Liver (tissue), 9 donors: Measurements from ENCODE around the gene COX5B. TPM values are rescaled to one million over a fixed set of nuclear protein-coding genes. Genes with fewer than 3 reads are reported as not detected.

ENCODE experiments used
- DNase-seq: peaks from one replicate; pipeline ENCODE4 v3.0.0-alpha.2; 2017; ENCODE audit warnings: low spot score
- H3K27ac ChIP-seq, 2 donors: one replicate each; pipeline ENCODE4 v1.7.0; 2013; ENCODE audit warnings: inconsistent platforms in 2 of 2, low read length in 2 of 2, control low read depth in 1 of 2, low read depth in 1 of 2, mild to moderate bottlenecking in 1 of 2
- H3K27me3 ChIP-seq, 4 donors: one replicate each; pipeline versions ENCODE4 v1.6.1 to v1.7.0; 2013; ENCODE audit warnings: low read length in 3 of 4, inconsistent platforms in 1 of 4, mild to moderate bottlenecking in 1 of 4, moderate library complexity in 1 of 4; ENCODE audit not compliant: control insufficient read depth in 4 of 4, insufficient read depth in 4 of 4
- H3K36me3 ChIP-seq, 4 donors: one replicate each; pipeline versions ENCODE4 v1.6.1 to v1.7.0; 2013; ENCODE audit warnings: low read length in 3 of 4, mild to moderate bottlenecking in 3 of 4, low read depth in 1 of 4, moderate library complexity in 1 of 4; ENCODE audit not compliant: control insufficient read depth in 4 of 4, insufficient read depth in 3 of 4
- H3K4me1 ChIP-seq, 4 donors: one replicate each; pipeline versions ENCODE4 v1.6.1 to v1.7.0; 2013; ENCODE audit warnings: low read length in 3 of 4, mild to moderate bottlenecking in 3 of 4, moderate library complexity in 1 of 4; ENCODE audit not compliant: control insufficient read depth in 4 of 4, insufficient read depth in 4 of 4
- H3K4me3 ChIP-seq, 3 donors: one replicate each; pipeline versions ENCODE4 v1.6.1 to v1.7.0; 2013; ENCODE audit warnings: low read length in 3 of 3, control low read depth in 1 of 3, low read depth in 1 of 3, mild to moderate bottlenecking in 1 of 3
- H3K9ac ChIP-seq, 2 donors: one replicate each; pipeline ENCODE4 v1.7.0; 2013; ENCODE audit warnings: low read length in 2 of 2, mild to moderate bottlenecking in 2 of 2, moderate library complexity in 2 of 2, control low read depth in 1 of 2, low read depth in 1 of 2
- H3K9me3 ChIP-seq, 4 donors: one replicate each; pipeline versions ENCODE4 v1.6.1 to v1.7.0; 2013; ENCODE audit warnings: low read length in 3 of 4; ENCODE audit not compliant: control insufficient read depth in 4 of 4
- CTCF ChIP-seq: fragments of 150-350 bp; IDR thresholded peaks from 2 replicates; pipeline ENCODE4 v1.5.1; 2017; ENCODE audit warnings: improper control_type of control experiment, low read depth, low read length; ENCODE audit not compliant: missing input control
- EGR1 ChIP-seq, 2 donors: IDR thresholded peaks; 2 replicates each; pipeline ENCODE4 v1.6.1; 2016 to 2018; ENCODE audit warnings: antibody characterized with exemption in 2 of 2, low read depth in 2 of 2
- FOXA1 ChIP-seq: IDR thresholded peaks from 2 replicates; pipeline ENCODE4 v1.6.1; 2016; ENCODE audit warnings: antibody characterized with exemption
- FOXA2 ChIP-seq: IDR thresholded peaks from 2 replicates; pipeline ENCODE4 v1.6.1; 2016; ENCODE audit warnings: antibody characterized with exemption
- GABPA ChIP-seq, 2 donors: IDR thresholded peaks in 1 of 2; conservative IDR thresholded peaks in 1 of 2; 2 replicates each; pipeline ENCODE4 v1.6.1; 2016; ENCODE audit warnings: antibody characterized with exemption in 2 of 2, mild to moderate bottlenecking in 1 of 2, moderate library complexity in 1 of 2
- HNF4A ChIP-seq, 2 donors: conservative IDR thresholded peaks; 2 replicates each; pipeline ENCODE4 v1.6.1; 2016; ENCODE audit warnings: antibody characterized with exemption in 2 of 2, mild to moderate bottlenecking in 2 of 2
- HNF4G ChIP-seq: IDR thresholded peaks from 2 replicates; pipeline ENCODE4 v1.6.1; 2016; ENCODE audit warnings: antibody characterized with exemption
- JUND ChIP-seq, 2 donors: IDR thresholded peaks; 2 replicates each; pipeline ENCODE4 v1.6.1; 2016; ENCODE audit warnings: antibody characterized with exemption in 2 of 2
- NR2F2 ChIP-seq: IDR thresholded peaks from 2 replicates; pipeline ENCODE4 v1.6.1; 2016; ENCODE audit warnings: antibody characterized with exemption
- RXRA ChIP-seq, 2 donors: IDR thresholded peaks; 2 replicates each; pipeline ENCODE4 v1.6.1; 2017 to 2018; ENCODE audit warnings: antibody characterized with exemption in 2 of 2, mild to moderate bottlenecking in 1 of 2
- TAF1 ChIP-seq: conservative IDR thresholded peaks from 2 replicates; pipeline ENCODE4 v1.6.1; 2016; ENCODE audit warnings: antibody characterized with exemption, mild to moderate bottlenecking
- YY1 ChIP-seq: IDR thresholded peaks from 2 replicates; pipeline ENCODE4 v1.6.1; 2016; ENCODE audit warnings: antibody characterized with exemption, mild to moderate bottlenecking
- ZBTB33 ChIP-seq: IDR thresholded peaks from 2 replicates; pipeline ENCODE4 v1.6.1; 2016; ENCODE audit warnings: antibody characterized with exemption
- WGBS: extraction: QIAGEN DNeasy Blood & Tissue Kit; methylation state at CpG from one replicate; pipeline ENCODE4 v1.1.7; 2013; 5-methylcytosine and 5-hydroxymethylcytosine counted together
- polyA plus RNA-seq, 2 donors: library from polyadenylated mRNA; stranded (reverse) in 1 of 2; unstranded in 1 of 2; fragments of 200-250 nt in 1 of 2; fragments of >200 nt in 1 of 2; fragmentation: Nextera tagmentation in 1 of 2; extraction: Ambion mirVana in 1 of 2; gene quantifications; one replicate each; pipeline versions ENCODE4 v1.2.1 to v1.2.3, GENCODE V29; 2013 to 2015
- total RNA-seq, 2 donors: library from RNA; depleted of rRNA; stranded (reverse); fragments of >200 nt; gene quantifications; one replicate each; pipeline ENCODE4 v1.2.3, GENCODE V29; 2014
- TF ChIP-seq, protein P1 (sequence below): IDR thresholded peaks from 2 replicates; pipeline ENCODE4 v1.6.1; 2016; ENCODE audit warnings: antibody characterized with exemption
- TF ChIP-seq, protein P2 (sequence below): IDR thresholded peaks from 2 replicates; pipeline ENCODE4 v1.6.1; 2016; ENCODE audit warnings: antibody characterized with exemption, mild to moderate bottlenecking
- TF ChIP-seq, protein P3 (sequence below): IDR thresholded peaks from 2 replicates; pipeline ENCODE4 v1.6.1; 2016; ENCODE audit warnings: antibody characterized with exemption
- donor health status: healthy.
- donor health status: healthy.
- donor health status: healthy.
- donor health status: healthy.
- donor health status: healthy.

COX5B gene
- total and polyA plus RNA-seq, 4 donors: 103 to 423 (median 264) TPM

DNA sequence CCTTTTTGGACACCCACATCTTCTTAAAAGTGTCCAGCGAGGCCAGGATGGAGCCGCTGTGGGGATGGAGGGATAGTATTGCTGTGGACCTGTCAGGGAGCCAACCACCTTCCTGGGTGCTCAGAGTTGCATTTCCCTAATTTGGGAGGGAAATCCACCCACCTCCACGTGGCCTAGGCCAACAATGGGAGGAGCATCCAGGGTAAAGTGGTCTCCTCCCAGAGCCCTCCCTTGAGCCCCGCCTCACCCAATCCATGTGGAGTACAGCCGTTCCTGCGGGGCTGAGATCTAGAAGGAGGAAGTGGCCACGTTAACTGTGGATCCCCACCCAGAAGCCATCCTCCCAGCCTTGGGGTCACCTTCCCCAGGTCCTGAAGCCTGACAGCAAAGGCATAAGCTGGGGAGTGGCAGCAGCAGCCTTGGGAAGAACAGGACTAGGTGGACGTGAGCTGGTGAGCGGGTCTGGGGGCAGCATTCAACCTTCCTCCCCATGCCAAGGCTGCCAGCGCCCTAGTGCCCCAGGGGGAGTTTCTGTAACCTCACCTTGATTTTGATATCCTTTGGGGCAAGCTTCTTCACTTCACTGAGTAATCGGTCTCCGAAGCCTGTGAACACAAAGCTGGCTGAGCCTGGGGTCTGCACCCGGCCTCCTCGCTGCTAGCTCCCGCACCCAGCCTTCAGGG is 11.2 kb downstream of the COX5B start:
- Histone ChIP-seq H3K9me3 (peaks cover 0 to 3% (median 3%) of the 10 kb centered on the region in 4 donors), H3K27ac (no peak overlapping the region), H3K36me3 (peaks cover 10 to 36% (median 17%) of the 10 kb centered on the region in 4 donors), H3K4me3 (no peak overlapping the region), H3K9ac (no peak overlapping the region), H3K4me1 (peaks cover under 1 to 4% (median 3%) of the 10 kb centered on the region in 4 donors), H3K27me3 (no peaks in the 10 kb centered on the region)
- WGBS: 91% methylated on average over 15 of the region's 15 CpGs
- TF ChIP-seq FOXA1 (no peak), HNF4A (conservative IDR thresholded peaks at IDR 0.05) (no peak), RXRA (IDR thresholded peaks at IDR 0.05) (no peak), JUND (IDR thresholded peaks at IDR 0.05) (no peak), GABPA (IDR thresholded peaks at IDR 0.05 in 1 of 2, conservative IDR thresholded peaks at IDR 0.05 in 1 of 2) (no peak), TAF1 (no peak), ZBTB33 (no peak), EGR1 (IDR thresholded peaks at IDR 0.05; ENCODE audit: low read depth in 2 of 2) (no peak), YY1 (no peak), CTCF (no peak), HNF4G (no peak), FOXA2 (no peak), NR2F2 (no peak)
- TF ChIP-seq, protein P1, sequence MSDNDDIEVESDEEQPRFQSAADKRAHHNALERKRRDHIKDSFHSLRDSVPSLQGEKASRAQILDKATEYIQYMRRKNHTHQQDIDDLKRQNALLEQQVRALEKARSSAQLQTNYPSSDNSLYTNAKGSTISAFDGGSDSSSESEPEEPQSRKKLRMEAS: no peak
- TF ChIP-seq, protein P2, sequence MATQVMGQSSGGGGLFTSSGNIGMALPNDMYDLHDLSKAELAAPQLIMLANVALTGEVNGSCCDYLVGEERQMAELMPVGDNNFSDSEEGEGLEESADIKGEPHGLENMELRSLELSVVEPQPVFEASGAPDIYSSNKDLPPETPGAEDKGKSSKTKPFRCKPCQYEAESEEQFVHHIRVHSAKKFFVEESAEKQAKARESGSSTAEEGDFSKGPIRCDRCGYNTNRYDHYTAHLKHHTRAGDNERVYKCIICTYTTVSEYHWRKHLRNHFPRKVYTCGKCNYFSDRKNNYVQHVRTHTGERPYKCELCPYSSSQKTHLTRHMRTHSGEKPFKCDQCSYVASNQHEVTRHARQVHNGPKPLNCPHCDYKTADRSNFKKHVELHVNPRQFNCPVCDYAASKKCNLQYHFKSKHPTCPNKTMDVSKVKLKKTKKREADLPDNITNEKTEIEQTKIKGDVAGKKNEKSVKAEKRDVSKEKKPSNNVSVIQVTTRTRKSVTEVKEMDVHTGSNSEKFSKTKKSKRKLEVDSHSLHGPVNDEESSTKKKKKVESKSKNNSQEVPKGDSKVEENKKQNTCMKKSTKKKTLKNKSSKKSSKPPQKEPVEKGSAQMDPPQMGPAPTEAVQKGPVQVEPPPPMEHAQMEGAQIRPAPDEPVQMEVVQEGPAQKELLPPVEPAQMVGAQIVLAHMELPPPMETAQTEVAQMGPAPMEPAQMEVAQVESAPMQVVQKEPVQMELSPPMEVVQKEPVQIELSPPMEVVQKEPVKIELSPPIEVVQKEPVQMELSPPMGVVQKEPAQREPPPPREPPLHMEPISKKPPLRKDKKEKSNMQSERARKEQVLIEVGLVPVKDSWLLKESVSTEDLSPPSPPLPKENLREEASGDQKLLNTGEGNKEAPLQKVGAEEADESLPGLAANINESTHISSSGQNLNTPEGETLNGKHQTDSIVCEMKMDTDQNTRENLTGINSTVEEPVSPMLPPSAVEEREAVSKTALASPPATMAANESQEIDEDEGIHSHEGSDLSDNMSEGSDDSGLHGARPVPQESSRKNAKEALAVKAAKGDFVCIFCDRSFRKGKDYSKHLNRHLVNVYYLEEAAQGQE: no peak
- TF ChIP-seq, protein P3, sequence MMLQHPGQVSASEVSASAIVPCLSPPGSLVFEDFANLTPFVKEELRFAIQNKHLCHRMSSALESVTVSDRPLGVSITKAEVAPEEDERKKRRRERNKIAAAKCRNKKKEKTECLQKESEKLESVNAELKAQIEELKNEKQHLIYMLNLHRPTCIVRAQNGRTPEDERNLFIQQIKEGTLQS: no peak
- DNase-seq: no peak
